Thoracic aorta (tissue), 2 donors: ENCODE data around the gene OR2D2. TPM values are rescaled to one million over a fixed set of nuclear protein-coding genes. Genes with fewer than 3 reads are reported as not detected.
"Not testable (repeated sequence)": the region's sequence is repeated elsewhere in the genome, so short reads cannot be mapped to it uniquely, and the experiment has no call there.

Source experiments
- ATAC-seq: fragments of 150-250 bp; one replicate; pipeline ENCODE4 v1.8.0; 2017; ENCODE audit warnings: low read depth; ENCODE audit not compliant: insufficient number of reproducible peaks, low FRiP score
- DNase-seq: peaks from one replicate; pipeline ENCODE4 v3.0.0-alpha.2; 2020; ENCODE audit warnings: low spot score
- H3K27ac ChIP-seq, 2 donors: fragments of 200-600 bp; sonication (generic); 1 replicate in 1 of 2; 2 replicates in 1 of 2; pipeline ENCODE4 v1.5.1; 2016; ENCODE audit warnings: mild to moderate bottlenecking in 2 of 2, moderate library complexity in 2 of 2
- H3K27me3 ChIP-seq: fragments of 200-600 bp; sonication (generic); replicated peaks from 2 replicates; pipeline ENCODE4 v1.6.0; 2016; ENCODE audit warnings: mild to moderate bottlenecking; ENCODE audit not compliant: insufficient read depth
- H3K36me3 ChIP-seq: fragments of 200-600 bp; sonication (generic); one replicate; pipeline ENCODE4 v1.5.1; 2016
- H3K4me1 ChIP-seq, 2 donors: fragments of 200-600 bp; sonication (generic); 1 replicate in 1 of 2; 2 replicates in 1 of 2; pipeline versions ENCODE4 v1.5.1 to v1.6.0; 2016; ENCODE audit warnings: low read depth in 2 of 2, mild to moderate bottlenecking in 1 of 2; ENCODE audit not compliant: control insufficient read depth in 1 of 2
- H3K4me3 ChIP-seq: fragments of 200-600 bp; sonication (generic); 2 replicates; pipeline ENCODE4 v1.5.1; 2016; ENCODE audit warnings: mild to moderate bottlenecking
- H3K9me3 ChIP-seq: fragments of 200-600 bp; sonication (generic); 2 replicates; pipeline ENCODE4 v1.5.1; 2016
- total RNA-seq, 2 donors: library from RNA; depleted of rRNA; stranded (reverse); fragments of >200 nt; gene quantifications; one replicate each; pipeline versions ENCODE4 v1.1.0 to v1.2.3, GENCODE V29; 2016
- TF ChIP-seq, protein P1 (sequence below): fragments of 200-600 bp; sonication (generic); IDR thresholded peaks from one replicate; pipeline ENCODE4 v1.5.1; 2019; ENCODE audit warnings: antibody characterized with exemption

OR2D2 gene
- total RNA-seq, 2 donors from 2014 or later = 1.3 TPM; not detected in 1

DNA sequence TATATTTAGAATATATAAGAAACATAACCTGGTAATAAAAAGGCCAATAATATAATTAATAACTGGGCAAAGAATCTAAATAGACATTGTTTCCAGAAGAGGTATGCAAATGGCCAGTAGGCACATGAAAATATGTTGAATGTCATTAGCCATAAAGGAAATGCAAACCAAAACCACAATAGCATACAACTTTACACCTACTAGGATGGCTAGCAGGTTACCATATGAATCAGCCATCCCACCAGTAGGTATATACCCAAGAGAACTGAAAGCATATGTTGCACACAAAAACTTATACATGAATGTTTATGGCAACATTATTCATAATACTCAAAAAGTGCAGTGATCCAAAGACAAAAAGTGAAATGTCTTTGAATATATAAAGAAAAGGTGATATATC, 2.7 kb upstream of the OR2D2 start:
- no peaks in the 10 kb centered on the region for H3K9me3 ChIP-seq

DNA sequence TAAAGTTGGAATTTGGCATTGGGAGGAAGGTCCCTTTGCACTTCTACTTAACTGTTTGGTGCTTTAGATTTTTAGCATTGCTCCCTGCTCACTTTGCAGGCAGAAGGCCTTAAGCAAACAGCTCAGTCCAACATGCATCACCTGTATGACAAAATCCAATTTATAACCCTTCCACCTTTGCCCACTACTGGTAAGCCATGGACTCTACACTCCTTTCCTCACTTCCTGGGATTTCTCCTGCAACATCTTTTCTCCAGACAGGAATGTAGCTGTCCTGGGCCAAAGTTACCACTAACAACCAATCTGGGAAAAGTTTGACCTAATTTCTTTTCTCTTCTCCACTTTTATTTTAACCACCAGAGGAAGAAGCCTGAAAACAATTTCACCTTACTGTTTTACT, 1.8 kb upstream of the OR2D2 start:
- H3K9me3 ChIP-seq = no peaks in the 10 kb centered on the region
- no peaks in the 10 kb centered on the region for H3K4me1 ChIP-seq
- H3K27me3 ChIP-seq = no peaks in the 10 kb centered on the region
- H3K36me3 ChIP-seq = no peaks in the 10 kb centered on the region
- DNase-seq (no peak), ATAC-seq (no peak)
- TF ChIP-seq, protein P1, sequence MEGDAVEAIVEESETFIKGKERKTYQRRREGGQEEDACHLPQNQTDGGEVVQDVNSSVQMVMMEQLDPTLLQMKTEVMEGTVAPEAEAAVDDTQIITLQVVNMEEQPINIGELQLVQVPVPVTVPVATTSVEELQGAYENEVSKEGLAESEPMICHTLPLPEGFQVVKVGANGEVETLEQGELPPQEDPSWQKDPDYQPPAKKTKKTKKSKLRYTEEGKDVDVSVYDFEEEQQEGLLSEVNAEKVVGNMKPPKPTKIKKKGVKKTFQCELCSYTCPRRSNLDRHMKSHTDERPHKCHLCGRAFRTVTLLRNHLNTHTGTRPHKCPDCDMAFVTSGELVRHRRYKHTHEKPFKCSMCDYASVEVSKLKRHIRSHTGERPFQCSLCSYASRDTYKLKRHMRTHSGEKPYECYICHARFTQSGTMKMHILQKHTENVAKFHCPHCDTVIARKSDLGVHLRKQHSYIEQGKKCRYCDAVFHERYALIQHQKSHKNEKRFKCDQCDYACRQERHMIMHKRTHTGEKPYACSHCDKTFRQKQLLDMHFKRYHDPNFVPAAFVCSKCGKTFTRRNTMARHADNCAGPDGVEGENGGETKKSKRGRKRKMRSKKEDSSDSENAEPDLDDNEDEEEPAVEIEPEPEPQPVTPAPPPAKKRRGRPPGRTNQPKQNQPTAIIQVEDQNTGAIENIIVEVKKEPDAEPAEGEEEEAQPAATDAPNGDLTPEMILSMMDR = no peak
- no peak overlapping the region for H3K4me3 ChIP-seq
- no peak overlapping the region for H3K27ac ChIP-seq

More for the DNA sequence above, 2.7 kb upstream of the OR2D2 start:
- DNase-seq (no peak), ATAC-seq (no peak)
- Histone ChIP-seq H3K27me3 (no peaks in the 10 kb centered on the region), H3K4me3 (no peak overlapping the region), H3K36me3 (no peaks in the 10 kb centered on the region), H3K4me1 (no peaks in the 10 kb centered on the region), H3K27ac (no peak overlapping the region)
- TF ChIP-seq, protein P1 = no peak

DNA sequence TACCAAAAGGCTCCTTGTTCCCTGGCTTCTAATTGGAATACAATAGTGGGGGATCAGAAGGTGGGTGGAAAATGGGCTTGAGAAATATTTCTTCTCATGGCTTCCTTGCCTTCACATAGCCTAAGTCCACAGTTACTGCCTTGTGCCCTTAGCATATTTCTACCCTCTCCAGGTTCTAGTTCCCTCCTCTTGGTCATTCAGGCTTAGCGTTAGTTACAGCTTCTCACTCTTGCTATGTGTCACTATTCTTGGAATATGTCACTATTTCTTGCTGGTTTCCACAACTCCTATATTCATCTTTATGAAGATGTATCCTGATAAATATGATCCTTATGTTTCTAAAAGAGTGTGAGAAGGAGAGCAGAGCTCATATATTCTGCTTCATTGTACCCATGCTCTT, 2.5 kb downstream of the OR2D2 start:
- Histone ChIP-seq H3K27ac (no peak overlapping the region), H3K4me3 (no peak overlapping the region), H3K36me3 (no peaks in the 10 kb centered on the region), H3K4me1 (no peaks in the 10 kb centered on the region), H3K27me3 (no peaks in the 10 kb centered on the region), H3K9me3 (no peaks in the 10 kb centered on the region)
- TF ChIP-seq, protein P1 = no peak
- no peak for ATAC-seq
- DNase-seq = no peak

DNA sequence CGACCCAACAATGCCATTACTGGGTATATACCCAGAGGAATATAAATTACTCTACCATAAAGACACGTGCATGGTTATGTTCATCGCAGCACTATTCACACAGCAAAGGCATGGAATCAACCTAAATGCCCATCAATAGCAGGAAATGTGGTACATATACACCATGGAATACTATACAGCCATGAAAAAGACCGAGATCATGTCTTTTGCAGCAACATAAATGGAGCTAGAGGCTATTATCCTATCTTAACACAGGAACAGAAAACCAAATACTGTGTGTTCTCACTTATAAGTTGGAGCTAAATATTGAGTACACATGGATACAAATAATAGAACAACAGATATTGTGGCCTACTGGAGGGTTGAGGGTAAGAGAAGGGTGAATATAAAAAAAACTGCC, 3.5 kb downstream of the OR2D2 start:
- Histone ChIP-seq H3K27me3 (no peaks in the 10 kb centered on the region), H3K9me3 (no peaks in the 10 kb centered on the region), H3K4me3 (no peak overlapping the region), H3K36me3 (no peaks in the 10 kb centered on the region), H3K4me1 (no peaks in the 10 kb centered on the region), H3K27ac (no peak overlapping the region)
- DNase-seq (no peak), ATAC-seq (no peak)
- TF ChIP-seq, protein P1 = no peak

DNA sequence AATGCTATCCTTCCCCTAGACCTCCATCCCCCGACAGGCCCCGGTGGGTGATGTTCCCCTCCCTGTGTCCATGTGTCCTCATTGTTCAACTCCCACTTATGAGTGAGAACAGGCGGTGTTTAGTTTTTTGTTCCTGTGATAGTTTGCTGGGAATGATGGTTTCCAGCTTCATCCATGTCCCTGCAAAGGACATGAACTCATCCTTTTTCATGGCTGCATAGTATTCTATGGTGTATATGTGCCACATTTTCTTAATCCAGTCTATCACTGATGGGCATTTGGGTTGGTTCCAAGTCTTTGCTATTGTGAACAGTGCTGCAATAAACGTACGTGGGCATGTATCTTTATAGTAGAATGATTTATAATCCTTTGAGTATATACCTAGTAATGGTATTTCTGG, 4.6 kb downstream of the OR2D2 start:
- H3K27me3 ChIP-seq, H3K4me1 ChIP-seq, ATAC-seq, H3K4me3 ChIP-seq, DNase-seq, H3K9me3 ChIP-seq, H3K27ac ChIP-seq, H3K36me3 ChIP-seq: not testable (repeated sequence)

DNA sequence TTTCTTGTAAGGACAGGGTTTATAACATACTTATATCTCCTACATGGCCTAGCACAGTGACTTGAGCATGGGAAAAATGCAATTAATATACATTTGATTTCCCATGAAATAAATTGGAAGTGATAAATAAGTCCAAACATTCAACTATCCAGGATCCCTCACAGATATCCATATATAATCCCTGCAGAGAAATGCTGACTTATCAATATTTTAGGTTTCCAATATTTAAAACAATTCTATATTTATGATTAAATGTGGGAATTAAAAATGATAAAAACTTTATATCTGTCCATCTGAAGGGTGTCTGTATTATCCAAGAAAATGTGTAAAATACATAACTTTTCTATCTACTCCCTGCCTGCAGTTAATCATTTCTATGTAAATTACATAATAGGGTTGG, 9.5 kb downstream of the OR2D2 start:
- Histone ChIP-seq H3K9me3 (no peaks in the 10 kb centered on the region), H3K36me3 (no peaks in the 10 kb centered on the region), H3K27ac (no peak overlapping the region), H3K27me3 (no peaks in the 10 kb centered on the region), H3K4me1 (no peaks in the 10 kb centered on the region), H3K4me3 (no peak overlapping the region)
- ATAC-seq (no peak), DNase-seq (no peak)
- TF ChIP-seq, protein P1 = no peak
